ENCODE measurements around the gene MZT2B.
"Not testable (repeated sequence)": the region's sequence is repeated elsewhere in the genome, so short reads cannot be mapped to it uniquely, and the experiment has no call there.

MZT2B gene

GRCh38 chr2:130180404-130181324 lies 1.4 kb upstream of the MZT2B start:
- not testable (repeated sequence) for DNase-seq (ENCODE audit: low read depth in 2 of 2)

GRCh38 chr2:130181325-130181879 lies 660 bp upstream of the MZT2B start, which contains the start of gene SMPD4:
SMPD4 (minus strand) TSS chr2:130181602; CDS start chr2:130176592, 5,010 bp downstream.
- peak; percentile 95 to 96 for DNase-seq (ENCODE audit: low read depth in 2 of 2)

- DNase-seq (ENCODE audit: low read depth in 2 of 2): not testable (repeated sequence)
Measured at GRCh38 chr2:130182826-130183511, 907 bp downstream of the MZT2B start.

- DNase-seq (ENCODE audit: low read depth in 2 of 2): no peak
Measured at GRCh38 chr2:130183512-130184373, 1.7 kb downstream of the MZT2B start.

- no peak for DNase-seq (ENCODE audit: low read depth in 2 of 2)
Measured at GRCh38 chr2:130185436-130185835, 3.4 kb downstream of the MZT2B start.

- no peak for DNase-seq (ENCODE audit: low read depth in 2 of 2)
Measured at GRCh38 chr2:130185896-130186295, 3.8 kb downstream of the MZT2B start.

- no peak for DNase-seq (ENCODE audit: low read depth in 2 of 2)
Measured at GRCh38 chr2:130186391-130186790, 4.3 kb downstream of the MZT2B start.

- DNase-seq (ENCODE audit: low read depth in 2 of 2): no peak
Measured at GRCh38 chr2:130187268-130187667, 5.2 kb downstream of the MZT2B start.

- not testable (repeated sequence) for DNase-seq (ENCODE audit: low read depth in 2 of 2)
Measured at GRCh38 chr2:130187859-130188792, 6.1 kb downstream of the MZT2B start.

GRCh38 chr2:130188958-130189357 lies 6.9 kb downstream of the MZT2B start:
- DNase-seq (ENCODE audit: low read depth in 2 of 2): not testable (repeated sequence)

- DNase-seq (ENCODE audit: low read depth in 2 of 2): no peak
Measured at GRCh38 chr2:130190237-130190636, 8.2 kb downstream of the MZT2B start.

- not testable (repeated sequence) for DNase-seq (ENCODE audit: low read depth in 2 of 2)
Measured at GRCh38 chr2:130191319-130191718, 9.3 kb downstream of the MZT2B start.

GRCh38 chr2:130192451-130192850 lies 10.4 kb downstream of the MZT2B start:
- DNase-seq (ENCODE audit: low read depth in 2 of 2): not testable (repeated sequence)

GRCh38 chr2:130193824-130194223 lies 11.8 kb downstream of the MZT2B start:
- not testable (repeated sequence) for DNase-seq (ENCODE audit: low read depth in 2 of 2)

GRCh38 chr2:130195089-130195635 lies 13.1 kb downstream of the MZT2B start:
- not testable (repeated sequence) for DNase-seq (ENCODE audit: low read depth in 2 of 2)

- DNase-seq (ENCODE audit: low read depth in 2 of 2): not testable (repeated sequence)
Measured at GRCh38 chr2:130196052-130196451, 14.0 kb downstream of the MZT2B start.

GRCh38 chr2:130198343-130198742 lies 16.3 kb downstream of the MZT2B start, which contains the start of gene TUBA3E:
TUBA3E (minus strand) TSS chr2:130198439; CDS start chr2:130198360, 79 bp downstream.
- DNase-seq (ENCODE audit: low read depth in 2 of 2): no peak

GRCh38 chr2:130202518-130202917 lies 20.5 kb downstream of the MZT2B start:
- not testable (repeated sequence) for DNase-seq (ENCODE audit: low read depth in 2 of 2)

- DNase-seq (ENCODE audit: low read depth in 2 of 2): not testable (repeated sequence)
Measured at GRCh38 chr2:130203150-130203549, 21.1 kb downstream of the MZT2B start.

GRCh38 chr2:130207051-130207450 lies 25.0 kb downstream of the MZT2B start:
- not testable (repeated sequence) for DNase-seq (ENCODE audit: low read depth in 2 of 2)

Data from stimulated activated CD4-positive, alpha-beta T cell treated with anti-CD3 and anti-CD28 coated beads, Interleukin-15, amount 100 ng/mL, for 48 hours (primary cell).